HG03378 (cell line): Measurements from ENCODE around the gene PDZRN4.
"Not testable (repeated sequence)": the region's sequence is repeated elsewhere in the genome, so short reads cannot be mapped to it uniquely, and the experiment has no call there.

Experiments used
- ATAC-seq: cut with Tn5 transposase; IDR thresholded peaks from one replicate; pipeline ENCODE4 v1.9.1; 2021; ENCODE audit warnings: mild to moderate bottlenecking, moderate library complexity; ENCODE audit not compliant: unreplicated experiment

PDZRN4 gene

GRCh38 chr12:41615174-41615573 is 427.1 kb downstream of the PDZRN4 start:
- ATAC-seq = not testable (repeated sequence)

DNA sequence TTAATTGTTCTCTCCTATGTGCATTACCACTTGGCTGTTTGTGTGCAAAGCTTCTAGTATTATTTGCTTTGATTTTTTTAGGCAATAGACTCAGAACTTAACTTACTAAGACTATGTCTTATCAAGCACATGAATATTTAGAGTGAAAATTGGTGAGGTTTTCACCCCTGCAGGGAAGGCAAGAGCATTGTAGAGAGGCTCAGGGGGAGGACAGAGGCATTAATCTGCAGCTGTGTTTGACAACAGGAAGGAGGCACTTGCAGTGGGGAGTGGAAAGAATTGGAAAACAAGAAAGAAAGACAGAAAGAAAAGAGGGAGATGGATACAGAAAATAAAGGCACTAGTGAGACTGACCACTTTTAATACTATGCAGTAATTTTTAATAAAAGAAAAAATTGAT is 431.6 kb downstream of the PDZRN4 start:
- no peak for ATAC-seq

- ATAC-seq = no peak
Observed at GRCh38 chr12:41621291-41621690, 433.2 kb downstream of the PDZRN4 start.
